Measurements from ENCODE around the gene PSMA7. TPM values are rescaled to one million over a fixed set of nuclear protein-coding genes. Genes with fewer than 3 reads are reported as not detected.

PSMA7 gene
- total and polyA plus RNA-seq, 11 donors: 172 to 472 (median 233) TPM

DNA sequence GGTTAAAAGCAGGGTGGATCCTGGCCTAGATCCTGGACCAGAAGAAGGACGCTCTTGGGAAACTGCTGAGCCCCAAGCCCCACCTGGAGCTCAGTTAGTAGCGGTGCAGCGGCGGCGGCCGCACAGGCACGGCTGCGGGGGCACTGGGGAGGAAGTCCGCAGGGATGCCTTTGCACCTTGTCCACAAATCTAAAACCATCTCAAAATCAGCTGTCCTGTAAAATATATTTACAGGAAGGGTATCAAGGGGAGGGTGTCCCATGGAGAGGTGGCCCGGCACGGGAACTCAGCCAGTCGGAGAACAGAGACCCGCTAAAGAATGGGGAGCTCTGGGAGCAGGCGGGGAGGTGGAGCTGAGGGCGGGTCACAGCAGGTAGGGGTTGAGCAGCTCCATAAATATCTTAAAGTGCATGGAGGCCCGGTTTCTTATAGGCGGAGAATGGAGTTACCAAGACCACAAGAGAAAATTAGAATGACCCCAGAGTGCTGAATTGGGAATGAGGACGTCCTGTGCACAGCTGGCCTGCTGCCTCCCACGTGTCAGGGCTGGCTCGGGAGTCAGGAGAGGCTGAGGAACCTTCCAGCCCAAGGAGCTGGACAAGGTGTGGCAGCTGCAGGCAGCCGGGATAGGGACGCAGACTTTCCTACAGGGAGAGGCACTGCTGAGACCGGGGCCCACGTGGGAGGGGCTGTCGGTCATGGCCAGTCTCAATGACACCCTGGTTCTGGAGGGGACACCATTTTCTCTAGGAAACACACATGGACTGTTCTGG is 47.6 kb upstream of the PSMA7 start:
- H3K4me3 ChIP-seq: no peak overlapping the region
- H3K4me1 ChIP-seq: peaks cover 4 to 27% (median 12%) of the 10 kb centered on the region in 12 donors
- ATAC-seq (peak in 2 of 4 donors; percentile 6 to 18), DNase-seq (no peak)
- peaks cover 0 to 52% (median 35%) of the 10 kb centered on the region in 9 donors for H3K36me3 ChIP-seq
- H3K27me3 ChIP-seq: no peaks in the 10 kb centered on the region
- H3K9me3 ChIP-seq: no peaks in the 10 kb centered on the region
- intact Hi-C loops (cut with DNase I): loop anchor here in 3 of 10 donors (5.0 to 10.0 kb wide), 3 partner anchors 41 to 194 kb away; partner anchors contain the start of gene RPS21 (in 1 of the 3)
- TF ChIP-seq, protein P1, sequence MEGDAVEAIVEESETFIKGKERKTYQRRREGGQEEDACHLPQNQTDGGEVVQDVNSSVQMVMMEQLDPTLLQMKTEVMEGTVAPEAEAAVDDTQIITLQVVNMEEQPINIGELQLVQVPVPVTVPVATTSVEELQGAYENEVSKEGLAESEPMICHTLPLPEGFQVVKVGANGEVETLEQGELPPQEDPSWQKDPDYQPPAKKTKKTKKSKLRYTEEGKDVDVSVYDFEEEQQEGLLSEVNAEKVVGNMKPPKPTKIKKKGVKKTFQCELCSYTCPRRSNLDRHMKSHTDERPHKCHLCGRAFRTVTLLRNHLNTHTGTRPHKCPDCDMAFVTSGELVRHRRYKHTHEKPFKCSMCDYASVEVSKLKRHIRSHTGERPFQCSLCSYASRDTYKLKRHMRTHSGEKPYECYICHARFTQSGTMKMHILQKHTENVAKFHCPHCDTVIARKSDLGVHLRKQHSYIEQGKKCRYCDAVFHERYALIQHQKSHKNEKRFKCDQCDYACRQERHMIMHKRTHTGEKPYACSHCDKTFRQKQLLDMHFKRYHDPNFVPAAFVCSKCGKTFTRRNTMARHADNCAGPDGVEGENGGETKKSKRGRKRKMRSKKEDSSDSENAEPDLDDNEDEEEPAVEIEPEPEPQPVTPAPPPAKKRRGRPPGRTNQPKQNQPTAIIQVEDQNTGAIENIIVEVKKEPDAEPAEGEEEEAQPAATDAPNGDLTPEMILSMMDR (IDR thresholded peaks at IDR 0.05): no peak
- TF ChIP-seq POLR2A (IDR thresholded peaks at IDR 0.05): no peak
- 74 to 83% (median 82%) methylated on average over 25 of the region's 25 CpGs for WGBS, 4 donors
- H3K27ac ChIP-seq: no peak overlapping the region

GRCh38 chr20:62186887-62187866 is 44.0 kb upstream of the PSMA7 start:
- H3K4me3 ChIP-seq: no peak overlapping the region
- TF ChIP-seq POLR2A (IDR thresholded peaks at IDR 0.05): no peak
- TF ChIP-seq, protein P1 (IDR thresholded peaks at IDR 0.05): no peak
- H3K36me3 ChIP-seq: peaks cover 0 to 26% (median 14%) of the 10 kb centered on the region in 9 donors
- intact Hi-C loops (cut with DNase I): loop anchor here in 5 of 10 donors (5.0 to 10.0 kb wide), 5 partner anchors 45 to 200 kb away; partner anchors contain the start of genes RPS21 (in 3 of the 5) and OSBPL2 (in 1 of the 5)
- peak overlapping the region in 10 of 12 donors; percentile 1 to 64 (median 37) for H3K27ac ChIP-seq
- ATAC-seq: no peak
- peaks cover 8 to 41% (median 25%) of the 10 kb centered on the region in 12 donors for H3K4me1 ChIP-seq
- H3K27me3 ChIP-seq: no peaks in the 10 kb centered on the region
- 44 to 56% (median 50%) methylated on average over 13 of the region's 13 CpGs for WGBS, 4 donors
- no peaks in the 10 kb centered on the region for H3K9me3 ChIP-seq
- no peak for DNase-seq

GRCh38 chr20:62186096-62186426 is 42.9 kb upstream of the PSMA7 start:
- DNase-seq: no peak
- Histone ChIP-seq H3K36me3 (peaks cover 0 to 25% (median 14%) of the 10 kb centered on the region in 9 donors), H3K4me1 (peaks cover 8 to 36% (median 28%) of the 10 kb centered on the region in 12 donors), H3K27ac (no peak overlapping the region), H3K9me3 (no peaks in the 10 kb centered on the region), H3K27me3 (no peaks in the 10 kb centered on the region), H3K4me3 (no peak overlapping the region)
- ATAC-seq: no peak
- intact Hi-C loops (cut with DNase I): loop anchor here in 5 of 10 donors (5.0 to 10.0 kb wide), 5 partner anchors 46 to 201 kb away; partner anchors contain the start of genes RPS21 (in 3 of the 5) and OSBPL2 (in 1 of the 5)
- 75 to 79% (median 77%) methylated on average over 3 of the region's 3 CpGs for WGBS, 4 donors
- TF ChIP-seq POLR2A (IDR thresholded peaks at IDR 0.05): no peak
- TF ChIP-seq, protein P1 (IDR thresholded peaks at IDR 0.05): no peak
